GM21360 (cell line): Measurements from ENCODE around the gene DRD3.

Experiments used
- ATAC-seq: cut with Tn5 transposase; IDR thresholded peaks from one replicate; pipeline ENCODE4 v1.9.1; 2021; ENCODE audit warnings: mild to moderate bottlenecking, moderate library complexity; ENCODE audit not compliant: unreplicated experiment

DRD3 gene

DNA sequence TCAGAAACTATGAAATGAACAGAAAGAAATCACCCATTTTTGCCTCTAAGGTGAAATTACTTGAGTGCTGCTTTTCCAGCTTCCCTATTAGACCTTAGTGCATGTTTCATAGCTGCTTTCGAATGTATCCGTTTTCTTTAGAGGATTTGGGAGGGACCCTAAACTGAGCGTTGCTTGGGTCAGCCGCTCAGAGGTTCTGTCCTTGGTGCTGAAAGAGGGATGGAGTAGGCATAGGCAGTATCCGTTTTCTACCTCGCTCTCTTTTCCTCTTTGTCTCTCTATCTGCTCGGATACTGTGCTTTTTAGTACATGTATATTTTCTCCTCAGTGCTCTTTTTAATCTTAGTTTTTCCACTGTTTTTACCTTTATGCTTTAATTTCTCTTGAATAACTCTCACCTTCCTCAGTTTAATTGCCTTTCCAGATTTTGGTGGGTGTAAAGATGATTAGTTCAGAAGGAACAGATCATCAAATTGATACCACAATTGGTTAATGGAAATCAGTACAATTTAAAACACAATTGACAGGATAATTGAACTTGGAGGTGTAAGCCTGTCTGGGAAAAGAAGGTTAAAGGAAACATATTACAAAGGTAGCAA is at the start of gene DRD3:
Gene DRD3, minus strand, starts transcription at position 283 of the 599 bp plus-strand sequence. CDS start 7,060 bp downstream, outside the sequence.
- no peak for ATAC-seq

DNA sequence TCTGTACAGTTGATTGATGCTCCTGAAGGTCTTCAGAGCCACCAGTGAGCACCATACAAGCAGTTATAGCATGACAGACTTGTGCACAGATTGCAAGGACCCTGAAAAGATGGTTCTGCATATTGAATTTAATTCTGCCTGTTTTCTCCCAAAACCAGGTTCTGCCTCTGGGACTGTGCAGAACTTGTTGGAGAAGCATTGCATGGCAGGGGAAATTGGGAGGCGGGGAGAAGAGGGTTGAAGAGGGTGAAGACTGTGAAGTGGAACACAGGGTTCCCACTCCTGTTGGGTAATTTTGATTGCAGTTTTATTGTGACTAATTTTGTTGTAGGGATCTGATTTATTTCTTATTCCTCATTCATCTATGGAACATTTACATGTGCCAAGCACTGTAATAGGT is 48.2 kb upstream of the DRD3 start:
- no peak for ATAC-seq

DNA sequence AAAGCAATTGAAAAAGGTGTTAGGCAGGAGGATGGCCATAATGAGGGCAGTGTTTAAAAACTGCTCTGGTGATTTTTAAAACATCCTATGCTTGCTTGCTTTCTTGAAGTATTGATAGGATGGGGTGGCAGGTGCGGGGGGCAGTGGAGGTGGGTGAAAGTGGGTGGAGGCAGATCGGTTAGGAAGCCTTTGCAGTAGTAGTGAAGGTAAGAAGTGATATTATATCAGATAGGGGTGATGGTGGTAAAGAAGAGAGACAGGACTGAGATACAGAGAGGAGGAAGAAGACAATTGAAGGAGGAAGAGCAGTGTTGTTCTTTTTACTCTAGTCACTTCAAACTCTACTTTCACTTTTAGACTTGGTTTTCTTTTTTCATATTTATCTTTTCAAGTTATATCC is 47.5 kb upstream of the DRD3 start:
- ATAC-seq: no peak

DNA sequence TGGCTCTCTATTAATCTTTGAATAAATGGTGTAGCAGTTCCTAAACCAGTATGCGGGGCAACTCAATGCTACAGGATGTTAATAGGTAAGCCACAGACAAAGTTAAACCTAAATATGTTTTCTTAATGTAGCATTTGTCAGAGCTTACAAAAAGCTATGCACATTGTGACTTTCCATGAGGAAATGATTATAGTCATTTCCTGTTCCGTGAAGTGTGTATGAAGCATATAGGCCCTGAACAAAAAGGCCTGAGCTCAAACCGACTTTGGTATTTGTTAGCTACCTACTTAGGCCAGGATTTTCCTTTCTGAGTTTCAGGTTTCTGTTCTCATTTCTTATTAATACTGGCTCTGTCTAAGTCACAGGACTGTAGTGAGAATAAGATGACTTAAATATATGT is 44.3 kb upstream of the DRD3 start:
- peak; percentile 85 for ATAC-seq

DNA sequence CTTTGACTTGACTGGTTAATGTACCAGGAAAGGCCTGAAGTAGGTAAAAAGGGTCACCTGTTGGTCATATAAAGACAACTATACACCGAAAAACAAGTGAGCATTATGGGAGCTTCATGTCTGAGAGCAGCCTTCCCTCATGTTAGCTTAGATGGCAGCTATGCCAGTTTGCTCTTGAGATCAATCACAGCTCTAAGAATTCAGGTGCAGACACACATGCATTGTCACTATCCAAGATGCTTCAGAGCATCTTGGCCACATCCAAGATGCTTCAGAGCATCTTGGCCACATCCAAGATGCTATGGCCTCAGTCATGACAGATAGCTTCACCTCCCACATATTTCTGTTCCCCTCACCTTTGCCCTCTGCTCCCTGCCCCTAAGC is 43.0 kb upstream of the DRD3 start:
- no peak for ATAC-seq

DNA sequence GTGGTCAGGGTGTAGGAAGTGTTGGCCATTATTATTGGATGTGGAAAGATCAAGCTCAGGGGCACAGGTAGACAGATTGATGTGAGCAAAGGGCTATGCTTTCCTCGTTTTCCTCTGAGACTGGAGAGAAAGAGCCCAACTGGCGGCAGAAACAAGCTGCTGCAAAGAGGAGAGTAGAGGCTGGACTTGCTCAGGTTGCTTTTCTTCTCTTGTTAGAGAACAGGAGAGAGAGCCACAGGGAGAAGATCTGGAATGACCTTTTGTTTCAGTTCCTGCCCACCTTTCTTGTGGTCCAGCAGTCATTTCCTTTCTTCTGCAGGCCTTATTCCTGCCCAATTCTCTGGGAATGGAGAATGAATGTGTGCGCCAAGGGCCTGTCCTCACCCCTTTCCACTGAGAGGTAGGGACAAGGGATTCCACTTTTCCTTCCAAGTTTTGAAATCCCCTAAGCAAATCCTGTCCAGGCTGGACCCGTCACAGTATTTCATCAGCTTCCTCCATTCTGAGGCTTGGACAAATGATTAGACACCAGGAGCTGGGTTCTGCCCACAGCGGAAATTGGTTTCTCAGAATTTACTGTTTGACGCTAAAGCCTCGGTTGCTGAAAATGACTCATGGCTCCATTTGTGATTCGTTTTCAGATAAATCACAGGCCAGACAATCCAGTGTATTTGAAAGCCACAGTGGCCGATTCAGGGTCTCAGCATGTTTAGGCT is 42.5 kb upstream of the DRD3 start:
- ATAC-seq: no peak

DNA sequence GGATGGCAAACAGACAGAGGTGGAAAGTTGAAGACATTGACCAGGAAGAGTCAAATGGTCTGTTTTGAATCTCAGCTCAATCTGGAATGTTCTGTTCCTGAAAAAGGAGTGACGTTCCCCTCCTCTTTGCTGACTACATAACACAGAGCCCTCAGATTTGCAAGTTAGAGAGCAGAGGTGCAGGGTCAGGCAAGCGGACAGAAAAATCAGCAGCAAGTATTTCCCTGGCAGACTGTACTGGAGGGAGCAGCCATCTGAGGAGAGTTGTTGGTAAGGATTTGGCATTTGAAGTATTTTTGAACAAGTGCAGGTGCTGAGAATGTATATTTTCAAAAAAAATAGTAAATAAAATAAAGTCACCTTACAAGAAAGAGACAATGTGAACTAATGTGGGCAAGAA is 40.9 kb upstream of the DRD3 start:
- ATAC-seq: no peak

DNA sequence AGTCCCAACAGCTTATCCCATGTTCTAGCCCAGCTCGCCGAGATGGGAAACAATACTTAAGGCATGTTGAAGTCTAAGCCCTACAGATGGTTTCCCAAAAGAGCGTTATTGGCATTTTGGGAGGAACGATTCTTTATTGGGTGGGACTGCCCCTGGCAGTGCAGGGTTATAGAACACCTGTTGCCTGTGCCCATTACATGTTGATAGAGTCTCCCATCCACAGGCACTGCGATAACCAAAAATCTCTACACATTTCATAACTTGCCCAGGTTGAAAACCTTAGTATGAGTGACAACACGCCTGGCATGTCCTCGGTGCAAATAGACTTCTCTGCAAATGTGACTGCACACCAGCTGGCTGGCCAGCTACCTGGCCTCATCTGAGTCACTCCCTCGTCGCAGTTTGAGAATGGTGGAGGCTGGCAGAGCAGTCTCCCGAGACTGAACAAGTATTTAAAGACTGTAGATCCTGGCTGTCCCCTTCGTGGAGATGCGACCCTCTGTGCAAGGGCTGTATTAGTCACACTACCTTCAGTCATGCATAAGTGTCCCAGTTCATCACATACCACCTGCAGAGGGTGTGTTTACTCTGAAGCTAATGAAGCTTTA is 39.8 kb upstream of the DRD3 start:
- no peak for ATAC-seq

DNA sequence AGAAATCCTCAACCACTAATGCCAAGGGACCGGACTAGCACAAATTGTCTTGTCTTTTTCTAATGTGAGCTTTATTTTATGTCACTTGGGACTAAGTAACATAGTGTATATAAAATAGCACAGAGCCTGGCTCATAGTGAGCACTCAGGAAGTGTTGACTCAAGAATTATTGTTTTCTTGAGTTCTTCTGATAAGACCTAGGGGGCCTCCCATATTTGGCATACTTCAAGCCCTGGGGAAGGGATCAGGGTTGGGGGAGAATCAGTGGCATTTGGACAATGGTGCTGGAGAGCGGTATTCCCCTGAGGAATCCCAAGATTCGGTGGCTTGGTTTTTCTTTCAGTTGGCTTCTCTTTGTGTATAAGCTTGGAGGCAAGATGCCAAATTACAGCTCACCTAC is 39.2 kb upstream of the DRD3 start:
- ATAC-seq: no peak

DNA sequence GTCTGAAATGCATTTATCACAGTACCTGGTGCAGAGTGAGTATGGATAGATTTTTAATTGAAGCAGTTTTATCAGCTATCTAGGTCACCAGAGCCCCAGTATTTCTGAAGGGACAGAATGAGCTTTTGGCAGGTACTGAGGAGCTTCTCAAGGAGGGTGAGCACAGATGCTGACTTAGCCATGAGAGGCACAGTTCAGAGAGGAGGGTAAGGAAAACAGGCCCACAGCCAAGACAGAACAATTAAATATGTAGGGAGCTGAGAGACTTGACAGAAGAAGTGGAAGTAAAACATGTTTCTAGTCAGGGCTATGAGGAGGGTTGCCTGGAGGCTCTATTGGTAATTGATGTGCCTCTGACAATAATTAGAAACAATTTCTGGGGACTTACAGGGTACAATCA is 38.4 kb upstream of the DRD3 start:
- ATAC-seq: no peak

DNA sequence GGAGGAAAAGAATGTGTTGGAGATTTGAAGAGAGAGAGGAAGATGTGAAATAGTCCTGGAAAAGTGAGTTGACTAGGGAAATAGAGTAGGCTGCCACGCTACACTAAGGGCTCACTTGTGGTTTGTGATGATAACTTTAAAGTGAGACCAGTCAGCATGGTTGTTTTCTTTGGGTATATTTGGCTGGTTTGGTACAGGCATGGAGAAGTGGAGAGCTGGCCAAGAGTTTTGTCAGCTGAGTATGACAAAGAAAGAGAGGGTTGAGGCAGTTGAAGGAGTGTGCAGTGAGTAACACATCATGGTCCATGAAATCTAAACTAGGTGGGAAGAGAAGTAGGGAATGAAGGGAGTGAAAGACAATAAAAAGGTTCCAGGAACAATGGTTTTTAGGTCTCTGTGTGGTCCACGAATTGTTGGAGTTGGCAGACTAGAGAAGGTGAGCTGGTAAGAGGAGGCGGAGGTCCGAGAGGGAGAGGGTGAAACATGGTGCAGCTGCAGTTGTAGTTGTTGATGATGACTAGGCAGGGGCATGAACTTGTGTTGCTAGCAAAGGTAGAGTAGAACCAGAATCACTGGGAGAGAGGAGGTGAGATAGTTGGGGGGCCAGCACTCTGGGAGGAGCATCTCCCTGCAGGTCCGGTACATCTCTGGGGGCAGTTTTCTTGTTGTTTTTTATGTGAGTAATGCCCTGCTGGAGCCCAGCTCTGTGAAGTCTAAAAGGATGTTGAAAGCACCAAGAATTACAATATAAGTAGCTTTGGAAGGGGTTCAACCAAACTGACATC is 37.5 kb upstream of the DRD3 start:
- no peak for ATAC-seq

DNA sequence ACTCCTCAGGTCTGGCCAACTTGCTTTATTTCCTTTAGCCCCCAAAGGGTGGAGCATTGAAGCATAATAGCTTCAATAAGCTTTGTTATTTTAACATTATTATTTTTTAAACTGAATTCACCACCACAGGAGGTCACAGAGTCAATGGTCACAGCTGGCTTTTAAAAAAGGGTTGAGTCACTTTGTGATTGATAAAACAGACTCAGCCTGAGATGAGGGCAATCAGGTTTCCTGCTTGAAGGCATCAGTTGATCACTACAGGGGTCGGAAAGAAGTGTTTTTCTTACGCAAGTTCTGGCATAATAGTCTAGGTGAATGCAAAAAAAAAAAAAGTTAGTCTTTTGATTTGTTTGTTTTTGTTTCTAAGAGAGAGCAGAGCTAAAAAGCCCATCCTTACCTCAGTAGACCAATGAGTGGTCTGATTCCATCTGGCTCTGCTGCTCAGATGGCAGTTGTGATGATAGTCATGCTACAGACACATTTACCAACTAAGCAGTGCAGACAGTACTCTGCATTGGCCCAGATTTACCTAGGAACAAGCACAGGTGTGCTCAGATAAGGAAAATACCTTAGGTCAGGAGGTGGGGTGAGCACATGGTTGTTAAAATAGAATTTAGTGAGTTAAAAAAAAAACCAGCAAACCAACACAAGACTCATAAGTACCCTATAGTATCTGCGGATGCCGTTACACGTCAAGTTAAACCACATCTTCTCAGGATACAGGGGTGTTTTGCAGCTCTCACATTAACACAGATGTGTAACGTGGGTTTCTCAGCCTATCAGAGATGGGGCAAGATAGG is 35.9 kb upstream of the DRD3 start:
- peak; percentile 5 for ATAC-seq

DNA sequence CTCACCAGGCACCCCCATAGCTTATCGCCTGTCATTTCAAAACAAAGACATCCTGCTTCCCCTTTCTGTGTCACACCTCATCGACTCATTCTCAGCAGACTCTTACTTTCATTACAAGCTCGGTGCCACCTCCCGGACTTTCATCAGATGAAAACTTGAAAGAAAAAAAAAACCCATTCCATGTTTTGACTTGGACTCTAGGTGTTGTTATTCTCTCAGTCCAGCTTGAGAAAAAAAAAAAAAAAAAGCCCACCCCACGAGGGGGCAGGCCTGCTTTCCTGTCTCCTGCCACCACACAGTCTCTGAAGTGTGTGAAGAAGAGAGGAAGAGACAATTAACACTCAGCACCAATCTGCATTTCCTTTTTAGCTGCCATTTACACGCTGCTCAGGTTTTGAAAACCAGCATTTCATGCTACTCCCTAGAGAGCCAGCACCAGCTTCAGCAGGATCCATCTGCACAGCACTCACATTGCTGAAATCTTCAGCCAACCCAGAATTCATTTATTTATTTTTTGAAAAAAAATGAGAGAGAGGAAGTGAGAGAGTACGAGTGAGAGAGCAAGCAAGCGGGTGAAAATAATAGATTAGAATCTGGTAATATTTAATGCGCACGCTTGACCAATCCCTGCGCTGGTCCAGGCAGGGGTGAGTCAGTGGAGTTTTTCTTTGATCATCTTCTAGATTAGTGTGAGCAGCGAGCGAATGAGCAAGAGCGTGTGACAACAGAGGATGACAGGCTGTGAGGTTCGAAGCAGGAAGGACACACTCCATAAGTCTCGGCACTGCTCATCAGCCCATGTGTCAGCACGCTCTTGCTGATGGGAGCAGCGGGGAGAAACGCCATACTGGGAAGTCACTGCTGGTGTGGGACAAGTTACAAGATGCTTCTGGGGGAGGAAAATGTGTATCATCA is 35.0 kb upstream of the DRD3 start:
- ATAC-seq: peak; percentile 82

DNA sequence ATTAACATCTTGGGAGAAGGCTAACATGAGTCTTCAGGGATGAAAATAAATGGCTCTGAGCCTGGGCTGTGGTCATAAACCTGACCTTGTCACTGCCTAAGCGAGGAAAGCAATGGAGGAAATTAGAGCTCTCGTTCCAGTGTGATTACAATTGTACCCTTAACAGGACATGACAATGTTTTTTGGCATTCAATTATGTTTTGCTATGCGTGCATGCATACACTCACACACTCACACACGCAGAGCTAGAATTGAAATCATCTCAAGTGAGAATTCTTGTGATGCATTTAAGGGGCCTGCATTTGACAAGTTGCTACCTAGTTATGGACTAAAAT is 34.4 kb upstream of the DRD3 start:
- peak; percentile 11 for ATAC-seq

DNA sequence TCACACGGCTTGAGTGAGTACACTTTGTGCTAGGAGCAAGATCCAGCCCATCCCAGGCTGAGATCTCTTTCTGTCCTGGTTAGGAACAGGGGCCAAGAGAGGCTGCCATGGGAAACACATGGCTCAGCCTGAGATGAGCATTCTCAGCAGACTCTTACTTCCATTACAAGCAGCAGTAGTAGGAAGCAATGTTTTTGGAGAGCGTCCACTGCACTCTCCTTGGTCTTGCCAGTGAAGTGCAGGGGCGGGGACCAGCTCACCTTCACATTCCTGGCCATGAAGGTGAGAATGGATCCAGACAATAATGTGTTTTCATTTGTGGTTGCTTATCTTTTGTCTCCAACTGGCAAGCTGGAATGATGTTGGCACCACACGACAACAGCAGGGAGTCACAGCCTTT is 33.8 kb upstream of the DRD3 start:
- no peak for ATAC-seq

DNA sequence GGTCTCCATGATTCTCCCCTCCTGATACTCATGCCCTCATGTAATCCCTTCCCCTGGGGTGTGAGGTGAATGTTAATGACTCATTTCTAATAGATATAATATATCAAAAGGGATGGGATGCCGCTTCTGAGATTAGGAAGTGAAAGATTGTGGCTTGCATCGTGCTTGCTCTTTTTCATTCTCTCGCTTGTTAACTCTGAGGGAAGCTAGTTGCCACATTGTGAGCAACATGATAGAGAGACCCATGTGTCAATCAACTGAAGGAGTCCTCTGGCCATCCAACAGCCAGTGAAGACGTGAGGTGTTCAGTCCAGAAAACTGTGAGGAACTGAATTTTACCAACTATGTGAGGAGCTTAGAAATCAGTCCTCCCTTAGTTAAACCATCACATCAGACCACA is 28.9 kb upstream of the DRD3 start:
- ATAC-seq: peak; percentile 79

DNA sequence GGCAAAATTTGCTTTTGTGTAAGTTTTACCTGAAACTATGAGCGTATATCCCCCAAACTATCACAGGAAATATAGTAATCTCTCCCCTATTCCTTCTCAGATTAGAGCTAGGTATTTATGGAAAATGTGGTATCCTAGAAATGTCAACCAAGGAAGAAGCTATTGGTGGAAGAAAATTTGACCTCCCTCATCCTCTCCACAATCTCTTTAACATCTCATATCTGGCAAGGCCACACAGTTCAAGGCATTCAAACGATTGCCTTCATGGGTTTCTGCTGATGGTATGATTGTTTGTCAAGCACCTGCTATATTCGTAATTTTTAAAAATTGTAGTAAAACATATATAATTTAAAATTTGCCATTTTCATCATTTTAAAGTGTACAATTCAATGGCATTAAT is 27.5 kb upstream of the DRD3 start:
- no peak for ATAC-seq

DNA sequence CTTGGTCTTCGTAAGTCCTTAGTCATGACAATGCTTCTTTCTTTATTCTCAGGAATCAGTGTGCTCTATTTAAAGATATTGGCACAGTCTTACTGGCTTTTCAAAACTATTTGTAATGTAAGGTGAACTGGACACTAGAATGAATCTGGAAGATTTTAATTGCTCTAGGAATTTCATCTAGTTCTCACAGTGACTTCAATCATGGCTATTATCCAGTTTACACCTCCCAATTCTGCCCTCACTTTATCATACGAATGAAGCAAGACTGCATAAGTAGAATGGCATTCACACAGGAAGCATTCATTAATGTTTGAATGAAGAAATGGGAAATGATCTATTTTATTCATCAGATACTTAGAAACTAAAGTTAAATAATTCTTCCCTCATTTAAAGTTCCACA is 26.7 kb upstream of the DRD3 start:
- ATAC-seq: no peak

DNA sequence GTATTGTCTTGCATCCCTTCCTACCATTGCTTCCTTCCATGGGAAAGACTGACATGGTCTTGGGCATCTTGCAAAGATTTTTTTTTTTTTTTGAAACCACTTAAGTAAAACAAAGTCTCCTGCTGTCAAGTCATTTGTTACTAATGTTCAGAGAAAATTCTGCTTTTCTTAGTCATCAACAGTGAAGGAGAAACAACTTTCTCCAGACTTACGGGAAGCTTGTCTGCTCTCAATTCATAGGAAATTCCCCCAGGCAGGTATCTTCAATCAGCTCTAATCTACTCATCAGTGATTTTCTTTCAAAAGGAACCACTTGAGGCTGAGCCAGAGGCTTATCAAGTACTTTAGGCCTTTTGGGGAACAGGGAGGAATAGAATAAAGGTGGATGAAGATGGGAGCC is 15.9 kb upstream of the DRD3 start:
- ATAC-seq: no peak

DNA sequence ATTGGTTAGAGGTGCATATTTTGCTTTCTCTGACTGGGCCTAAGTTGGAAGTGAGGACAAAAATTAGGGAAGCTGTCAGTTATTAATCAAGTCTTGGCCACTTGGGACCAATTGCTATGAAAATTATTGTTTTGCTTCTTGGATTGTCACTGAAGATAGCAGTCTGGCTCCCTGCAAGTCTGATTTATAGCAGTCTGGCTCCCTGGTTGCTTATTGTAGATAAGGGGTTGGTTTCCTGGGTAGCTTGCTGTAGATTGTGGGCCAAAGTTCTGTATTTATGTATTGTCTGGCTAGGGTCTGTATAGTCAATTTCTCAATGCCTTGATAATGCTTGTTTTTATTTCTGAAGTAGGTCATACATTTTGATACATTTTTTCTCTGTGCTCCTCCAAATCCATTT is 13.3 kb upstream of the DRD3 start:
- no peak for ATAC-seq
